ENCODE results near the gene XXYLT1. TPM values are rescaled to one million over a fixed set of nuclear protein-coding genes. Genes with fewer than 3 reads are reported as not detected.

Gene XXYLT1
- total RNA-seq, 3 donors from 2014 or later, result 7.2 to 13.0 (median 10.8) TPM

DNA sequence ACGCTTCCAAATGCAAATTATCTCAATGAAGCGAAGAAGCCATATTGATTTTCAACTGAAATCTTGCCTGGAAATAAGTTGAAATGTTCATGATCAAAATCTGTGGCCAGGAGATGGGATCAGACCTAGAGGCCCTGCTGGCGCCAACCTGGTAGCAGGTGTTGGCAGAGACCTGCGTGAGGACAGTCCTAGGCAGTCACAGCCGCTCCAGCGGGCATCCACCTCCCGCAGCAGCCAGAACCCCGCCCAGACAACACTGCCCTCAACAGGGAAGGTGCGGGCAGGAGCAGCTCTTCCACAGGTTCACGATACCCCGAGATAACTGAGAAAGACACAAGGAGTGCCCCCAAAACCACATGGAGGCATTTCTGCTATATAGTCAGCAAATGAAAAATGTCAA lies 145.3 kb downstream of the XXYLT1 start:
- no peak overlapping the region for H3K4me3 ChIP-seq
- DNase-seq (ENCODE audit: low spot score in 2 of 2), result no peak
- no peaks in the 10 kb centered on the region for H3K27me3 ChIP-seq
- no peaks in the 10 kb centered on the region for H3K4me1 ChIP-seq
- intact Hi-C loops (cut with DNase I; ENCODE audit: low total_unique reads), result no loop called here
- no peak for TF ChIP-seq POLR2AphosphoS5 (IDR thresholded peaks at IDR 0.05)
- TF ChIP-seq, protein P1, sequence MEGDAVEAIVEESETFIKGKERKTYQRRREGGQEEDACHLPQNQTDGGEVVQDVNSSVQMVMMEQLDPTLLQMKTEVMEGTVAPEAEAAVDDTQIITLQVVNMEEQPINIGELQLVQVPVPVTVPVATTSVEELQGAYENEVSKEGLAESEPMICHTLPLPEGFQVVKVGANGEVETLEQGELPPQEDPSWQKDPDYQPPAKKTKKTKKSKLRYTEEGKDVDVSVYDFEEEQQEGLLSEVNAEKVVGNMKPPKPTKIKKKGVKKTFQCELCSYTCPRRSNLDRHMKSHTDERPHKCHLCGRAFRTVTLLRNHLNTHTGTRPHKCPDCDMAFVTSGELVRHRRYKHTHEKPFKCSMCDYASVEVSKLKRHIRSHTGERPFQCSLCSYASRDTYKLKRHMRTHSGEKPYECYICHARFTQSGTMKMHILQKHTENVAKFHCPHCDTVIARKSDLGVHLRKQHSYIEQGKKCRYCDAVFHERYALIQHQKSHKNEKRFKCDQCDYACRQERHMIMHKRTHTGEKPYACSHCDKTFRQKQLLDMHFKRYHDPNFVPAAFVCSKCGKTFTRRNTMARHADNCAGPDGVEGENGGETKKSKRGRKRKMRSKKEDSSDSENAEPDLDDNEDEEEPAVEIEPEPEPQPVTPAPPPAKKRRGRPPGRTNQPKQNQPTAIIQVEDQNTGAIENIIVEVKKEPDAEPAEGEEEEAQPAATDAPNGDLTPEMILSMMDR (IDR thresholded peaks at IDR 0.05), result no peak
- TF ChIP-seq POLR2A (IDR thresholded peaks at IDR 0.05), result no peak
- no peaks in the 10 kb centered on the region for H3K9me3 ChIP-seq
- no peak overlapping the region for H3K27ac ChIP-seq
- H3K36me3 ChIP-seq, result no peaks in the 10 kb centered on the region

DNA sequence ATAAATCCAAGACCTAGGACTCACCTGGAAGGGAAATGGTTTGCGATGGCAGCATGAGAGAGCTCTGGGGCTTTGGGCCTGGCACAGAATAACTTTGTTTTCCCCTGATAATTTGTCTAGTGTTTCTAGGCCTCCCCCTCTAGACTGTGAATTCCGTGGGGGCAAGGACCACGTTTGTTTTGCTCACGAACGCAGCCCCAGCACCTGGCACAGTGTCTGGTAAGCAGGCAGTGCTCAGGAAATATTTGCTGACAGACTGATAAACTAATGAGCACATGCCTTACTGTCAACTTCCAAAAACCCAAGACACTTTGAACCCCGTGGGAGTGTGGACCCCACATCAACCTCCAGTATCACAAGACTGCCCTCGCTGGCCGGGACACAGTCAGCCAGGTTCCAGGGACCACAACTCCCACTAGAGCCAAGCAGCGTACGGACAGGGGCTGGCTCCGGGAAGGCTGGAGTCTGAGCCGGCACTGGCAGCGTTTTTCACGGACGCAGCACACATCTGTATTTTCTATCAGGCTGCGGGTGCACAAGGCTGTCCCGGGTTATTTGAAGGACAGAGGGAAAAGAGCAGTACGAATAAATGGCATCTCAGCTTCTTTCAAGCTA lies 146.5 kb downstream of the XXYLT1 start:
- no peaks in the 10 kb centered on the region for H3K27me3 ChIP-seq
- H3K4me3 ChIP-seq, result peak overlapping the region in 1 of 3 donors; percentile 22
- TF ChIP-seq POLR2A (IDR thresholded peaks at IDR 0.05), result no peak
- no peak for TF ChIP-seq POLR2AphosphoS5 (IDR thresholded peaks at IDR 0.05)
- TF ChIP-seq, protein P1 (IDR thresholded peaks at IDR 0.05), result no peak
- DNase-seq (ENCODE audit: low spot score in 2 of 2), result no peak
- H3K27ac ChIP-seq, result peak overlapping the region in 1 of 2 donors; percentile 48
- H3K9me3 ChIP-seq, result no peaks in the 10 kb centered on the region
- no peaks in the 10 kb centered on the region for H3K4me1 ChIP-seq
- intact Hi-C loops (cut with DNase I; ENCODE audit: low total_unique reads), result no loop called here
- H3K36me3 ChIP-seq, result no peaks in the 10 kb centered on the region

DNA sequence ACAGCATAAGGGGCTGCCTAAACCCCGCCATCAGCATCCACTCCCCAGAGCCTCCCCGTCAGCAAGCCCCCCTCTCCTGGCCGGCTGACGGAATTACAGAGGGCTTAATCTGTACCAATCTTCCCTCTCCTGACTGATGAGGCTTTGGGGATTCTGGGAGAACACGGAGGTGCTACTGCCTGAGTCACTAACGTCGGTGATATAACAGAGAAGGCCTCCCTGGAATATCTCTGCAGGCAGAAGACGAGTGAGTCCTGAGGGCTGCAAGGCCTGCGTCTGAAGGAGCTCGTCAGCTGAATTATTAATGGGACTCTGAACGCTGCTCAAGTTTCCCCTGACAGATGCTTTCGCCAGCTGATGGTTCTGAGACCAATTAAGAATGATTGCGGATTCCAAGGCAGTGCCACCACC lies 147.7 kb downstream of the XXYLT1 start:
- Histone ChIP-seq H3K27ac (no peak overlapping the region), H3K9me3 (no peaks in the 10 kb centered on the region), H3K27me3 (no peaks in the 10 kb centered on the region), H3K4me3 (no peak overlapping the region), H3K36me3 (no peaks in the 10 kb centered on the region), H3K4me1 (no peaks in the 10 kb centered on the region)
- TF ChIP-seq POLR2AphosphoS5 (IDR thresholded peaks at IDR 0.05), result no peak
- TF ChIP-seq POLR2A (IDR thresholded peaks at IDR 0.05), result no peak
- TF ChIP-seq, protein P1 (IDR thresholded peaks at IDR 0.05), result no peak
- no peak for DNase-seq (ENCODE audit: low spot score in 2 of 2)
- intact Hi-C loops (cut with DNase I; ENCODE audit: low total_unique reads), result no loop called here

DNA sequence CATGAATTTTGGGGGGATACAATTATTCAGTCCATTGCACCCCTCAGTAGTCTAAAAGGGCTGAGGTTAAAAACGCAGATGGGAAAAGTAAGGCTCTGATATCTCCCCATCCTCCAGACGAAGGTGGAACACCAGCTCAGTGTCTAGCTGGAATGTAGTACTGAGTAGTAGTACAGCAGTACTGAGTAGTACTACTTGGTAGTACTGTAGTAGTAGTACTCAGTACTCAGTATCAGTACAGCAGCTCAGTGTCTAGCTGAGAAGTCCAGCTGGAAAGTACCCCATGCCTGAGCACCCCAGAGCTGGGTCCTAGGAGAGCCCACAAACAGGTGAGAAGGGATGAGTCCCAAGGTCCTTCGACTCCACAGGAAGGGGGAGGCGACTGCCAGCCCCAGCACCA lies 148.7 kb downstream of the XXYLT1 start:
- intact Hi-C loops (cut with DNase I; ENCODE audit: low total_unique reads), result no loop called here
- no peak for TF ChIP-seq POLR2A (IDR thresholded peaks at IDR 0.05)
- TF ChIP-seq, protein P1 (IDR thresholded peaks at IDR 0.05), result no peak
- no peak for TF ChIP-seq POLR2AphosphoS5 (IDR thresholded peaks at IDR 0.05)
- no peak for DNase-seq (ENCODE audit: low spot score in 2 of 2)

DNA sequence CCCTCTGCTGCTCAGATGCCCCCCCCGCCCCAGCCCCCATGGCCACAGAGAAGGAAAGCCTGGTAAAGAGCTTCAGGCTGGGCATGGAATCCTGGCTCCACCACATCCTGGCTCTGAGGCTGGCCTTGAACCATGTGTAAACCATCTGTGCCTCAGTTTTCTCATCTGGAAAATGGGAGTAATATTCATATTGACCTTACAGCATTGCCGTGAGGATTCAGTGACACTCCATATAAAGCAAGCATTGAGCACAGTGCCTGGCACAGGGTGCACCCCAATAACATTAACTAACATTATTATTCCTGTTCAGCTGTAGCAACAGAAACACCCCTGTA lies 150.7 kb downstream of the XXYLT1 start:
- DNase-seq (ENCODE audit: low spot score in 2 of 2), result no peak
- H3K27ac ChIP-seq, result peak overlapping the region; percentile 22 to 87

More for the DNA sequence above, 148.7 kb downstream of the XXYLT1 start:
- Histone ChIP-seq H3K4me3 (no peak overlapping the region), H3K36me3 (no peaks in the 10 kb centered on the region), H3K9me3 (no peaks in the 10 kb centered on the region), H3K4me1 (no peaks in the 10 kb centered on the region), H3K27ac (no peak overlapping the region), H3K27me3 (no peaks in the 10 kb centered on the region)

More for the DNA sequence above, 150.7 kb downstream of the XXYLT1 start:
- Histone ChIP-seq H3K9me3 (no peaks in the 10 kb centered on the region), H3K36me3 (no peaks in the 10 kb centered on the region), H3K27me3 (no peaks in the 10 kb centered on the region), H3K4me3 (no peak overlapping the region), H3K4me1 (no peaks in the 10 kb centered on the region)
- TF ChIP-seq, protein P1 (IDR thresholded peaks at IDR 0.05), result no peak
- TF ChIP-seq POLR2A (IDR thresholded peaks at IDR 0.05), result no peak
- no peak for TF ChIP-seq POLR2AphosphoS5 (IDR thresholded peaks at IDR 0.05)
- intact Hi-C loops (cut with DNase I; ENCODE audit: low total_unique reads), result no loop called here
